OCI-LY1 (cell line): ENCODE results near the gene SAMD11.

Source experiments
- EZH2 ChIP-seq: fragments of 200-600 bp; sonication (generic), shearing (Covaris generic); IDR thresholded peaks from 2 replicates; pipeline ENCODE4 v1.8.0; 2017; ENCODE audit warnings: borderline replicate concordance, mixed run types, mild to moderate bottlenecking, antibody characterized with exemption, low read length, moderate library complexity, mixed read lengths
- TF ChIP-seq, protein P1 (sequence below): fragments of 200-600 bp; sonication (generic), shearing (Covaris generic); IDR thresholded peaks from 2 replicates; pipeline ENCODE4 v1.5.1; 2017; ENCODE audit warnings: mild to moderate bottlenecking, antibody characterized with exemption, low read length, moderate library complexity, mixed read lengths

GRCh38 chr1:940107-941014 lies 16.6 kb downstream of the SAMD11 start:
- TF ChIP-seq, protein P1, sequence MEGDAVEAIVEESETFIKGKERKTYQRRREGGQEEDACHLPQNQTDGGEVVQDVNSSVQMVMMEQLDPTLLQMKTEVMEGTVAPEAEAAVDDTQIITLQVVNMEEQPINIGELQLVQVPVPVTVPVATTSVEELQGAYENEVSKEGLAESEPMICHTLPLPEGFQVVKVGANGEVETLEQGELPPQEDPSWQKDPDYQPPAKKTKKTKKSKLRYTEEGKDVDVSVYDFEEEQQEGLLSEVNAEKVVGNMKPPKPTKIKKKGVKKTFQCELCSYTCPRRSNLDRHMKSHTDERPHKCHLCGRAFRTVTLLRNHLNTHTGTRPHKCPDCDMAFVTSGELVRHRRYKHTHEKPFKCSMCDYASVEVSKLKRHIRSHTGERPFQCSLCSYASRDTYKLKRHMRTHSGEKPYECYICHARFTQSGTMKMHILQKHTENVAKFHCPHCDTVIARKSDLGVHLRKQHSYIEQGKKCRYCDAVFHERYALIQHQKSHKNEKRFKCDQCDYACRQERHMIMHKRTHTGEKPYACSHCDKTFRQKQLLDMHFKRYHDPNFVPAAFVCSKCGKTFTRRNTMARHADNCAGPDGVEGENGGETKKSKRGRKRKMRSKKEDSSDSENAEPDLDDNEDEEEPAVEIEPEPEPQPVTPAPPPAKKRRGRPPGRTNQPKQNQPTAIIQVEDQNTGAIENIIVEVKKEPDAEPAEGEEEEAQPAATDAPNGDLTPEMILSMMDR: no peak
- no peak for TF ChIP-seq EZH2
